Measurements from ENCODE around the gene ANXA6. TPM values are rescaled to one million over a fixed set of nuclear protein-coding genes. Genes with fewer than 3 reads are reported as not detected.

Gene ANXA6
- total RNA-seq, 1 donor from 2014 or later, result 257 TPM

- intact Hi-C loops (cut with DNase I), result no loop called here
- DNase-seq (ENCODE audit: low spot score), result no peak
Measured at GRCh38 chr5:151056379-151057325, 100.9 kb downstream of the ANXA6 start.

GRCh38 chr5:151055336-151055735 lies 102.2 kb downstream of the ANXA6 start:
- no peak for DNase-seq (ENCODE audit: low spot score)
- intact Hi-C loops (cut with DNase I), result no loop called here

- intact Hi-C loops (cut with DNase I), result loop anchor here (5.0 kb wide), 1 partner anchor 108 kb away; no protein-coding TSS in a partner anchor
- DNase-seq (ENCODE audit: low spot score), result no peak
Measured at GRCh38 chr5:151054709-151055108, 102.9 kb downstream of the ANXA6 start.

- no peak for DNase-seq (ENCODE audit: low spot score)
- intact Hi-C loops (cut with DNase I), result loop anchor here (5.0 kb wide), 1 partner anchor 108 kb away; no protein-coding TSS in a partner anchor
Measured at GRCh38 chr5:151053796-151054462, 103.7 kb downstream of the ANXA6 start.

GRCh38 chr5:151052836-151053235 lies 104.7 kb downstream of the ANXA6 start:
- no peak for DNase-seq (ENCODE audit: low spot score)
- intact Hi-C loops (cut with DNase I), result loop anchor here (5.0 kb wide), 1 partner anchor 109 kb away; no protein-coding TSS in a partner anchor

- intact Hi-C loops (cut with DNase I), result loop anchor here (1.0 to 5.0 kb wide), 2 partner anchors 63 to 110 kb away; no protein-coding TSS in a partner anchor
- no peak for DNase-seq (ENCODE audit: low spot score)
Measured at GRCh38 chr5:151051931-151052608, 105.5 kb downstream of the ANXA6 start.

GRCh38 chr5:151051066-151051930 lies 106.3 kb downstream of the ANXA6 start:
- intact Hi-C loops (cut with DNase I), result loop anchor here (1.0 to 5.0 kb wide), 2 partner anchors 64 to 111 kb away; no protein-coding TSS in a partner anchor
- DNase-seq (ENCODE audit: low spot score), result peak; percentile 88

Other genes with a start within 250 kb of the ANXA6 start
- gene GPX3, start 137.2 kb downstream of the ANXA6 start, total RNA-seq, result 461 TPM
- 110 TPM for gene TNIP1, start 76.7 kb downstream of the ANXA6 start, total RNA-seq
- gene CCDC69, start 66.3 kb upstream of the ANXA6 start, total RNA-seq, result 116 TPM
- 29.4 TPM for gene GM2A, start 95.4 kb upstream of the ANXA6 start, total RNA-seq
- not detected for gene SLC36A3, start 146.0 kb upstream of the ANXA6 start, total RNA-seq
- not detected for gene SLC36A2, start 189.8 kb upstream of the ANXA6 start, total RNA-seq